HG03066 (cell line): ENCODE measurements around the gene DDI2.
"Not testable (repeated sequence)": the region's sequence is repeated elsewhere in the genome, so short reads cannot be mapped to it uniquely, and the experiment has no call there.

Source experiments
- ATAC-seq: cut with Tn5 transposase; IDR thresholded peaks from one replicate; pipeline ENCODE4 v1.9.1; 2021; ENCODE audit warnings: low read depth; ENCODE audit not compliant: unreplicated experiment

DDI2 gene

DNA sequence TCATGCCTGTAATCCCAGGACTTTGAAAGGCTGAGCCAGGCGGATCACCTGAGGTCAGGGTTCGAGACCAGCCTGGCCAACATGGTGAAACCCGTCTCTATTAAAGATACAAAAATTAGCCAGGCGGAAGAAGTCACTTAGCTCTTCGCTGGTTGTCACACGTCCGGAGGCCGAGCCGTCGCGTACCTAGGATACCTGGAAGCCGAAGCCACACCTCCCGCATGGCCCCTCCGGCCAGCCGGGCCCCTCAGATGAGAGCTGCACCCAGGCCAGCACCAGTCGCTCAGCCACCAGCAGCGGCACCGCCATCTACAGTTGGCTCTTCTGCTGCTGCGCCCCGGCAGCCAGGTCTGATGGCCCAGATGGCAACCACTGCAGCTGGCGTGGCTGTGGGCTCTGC lies 12.9 kb upstream of the DDI2 start:
- ATAC-seq, result not testable (repeated sequence)

DNA sequence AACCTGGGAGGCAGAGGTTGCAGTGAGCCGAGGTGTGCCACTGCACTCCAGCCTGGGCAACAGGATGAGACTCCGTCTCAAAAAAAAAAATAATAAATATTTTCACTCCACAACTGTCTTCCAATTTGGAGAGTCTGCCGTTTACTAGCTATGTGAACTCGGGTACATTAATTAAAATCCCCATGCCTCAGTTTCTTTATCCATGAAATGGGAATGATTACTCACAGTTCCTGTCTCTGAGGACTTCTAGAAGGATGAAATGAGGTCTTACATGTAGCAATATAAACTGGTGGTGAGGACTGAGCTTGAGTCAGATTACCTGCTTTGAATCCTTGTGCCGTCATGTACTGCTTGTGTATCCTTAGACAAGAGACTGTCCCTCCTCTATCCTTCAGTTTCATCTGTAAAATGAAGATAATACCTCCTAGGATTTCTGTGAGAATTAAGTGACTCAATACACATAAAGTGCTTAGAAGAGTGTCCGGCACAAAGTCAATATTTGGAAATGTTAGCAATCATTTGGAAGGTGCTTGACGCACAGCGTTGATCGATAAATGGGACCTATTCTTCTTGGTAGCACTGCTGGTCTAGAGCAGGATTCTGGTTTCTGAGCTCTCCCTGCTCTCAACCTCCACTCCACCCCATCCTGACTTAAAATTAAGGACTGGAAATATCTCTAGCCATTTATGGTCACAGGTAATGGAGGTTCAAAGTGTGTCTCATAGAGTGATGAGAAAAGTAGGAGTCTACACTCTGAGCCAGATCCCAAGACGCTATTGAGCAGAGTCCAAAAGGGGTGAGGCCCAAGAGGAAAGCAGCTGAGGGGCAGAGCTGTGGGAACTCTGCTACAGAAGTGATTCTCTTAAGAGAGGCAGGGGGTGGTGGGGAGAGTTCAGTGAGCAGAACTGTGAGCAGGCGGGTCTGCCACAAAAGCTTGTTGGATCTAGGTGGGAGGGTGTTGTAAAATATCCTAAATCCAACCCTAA lies 11.6 kb upstream of the DDI2 start:
- no peak for ATAC-seq

DNA sequence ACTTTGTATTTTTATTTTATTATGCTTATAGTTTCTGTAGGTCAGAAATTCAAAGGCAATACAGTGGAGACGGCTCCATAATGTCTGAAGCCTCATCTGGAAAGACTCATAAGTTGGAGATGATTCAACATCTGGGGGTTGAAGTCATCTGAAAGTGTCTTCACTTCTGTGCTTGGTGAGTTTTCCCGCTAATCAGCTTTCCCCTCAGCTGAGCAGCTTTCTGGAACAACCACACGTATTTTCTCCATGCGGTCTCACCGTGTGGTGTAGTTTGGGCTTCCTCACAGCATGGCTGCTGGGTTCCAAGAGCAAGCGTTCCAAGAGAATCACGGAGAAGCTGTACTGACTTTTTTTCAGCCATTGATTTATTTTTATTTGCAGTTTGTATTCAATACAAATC lies 7.6 kb upstream of the DDI2 start:
- ATAC-seq, result no peak

DNA sequence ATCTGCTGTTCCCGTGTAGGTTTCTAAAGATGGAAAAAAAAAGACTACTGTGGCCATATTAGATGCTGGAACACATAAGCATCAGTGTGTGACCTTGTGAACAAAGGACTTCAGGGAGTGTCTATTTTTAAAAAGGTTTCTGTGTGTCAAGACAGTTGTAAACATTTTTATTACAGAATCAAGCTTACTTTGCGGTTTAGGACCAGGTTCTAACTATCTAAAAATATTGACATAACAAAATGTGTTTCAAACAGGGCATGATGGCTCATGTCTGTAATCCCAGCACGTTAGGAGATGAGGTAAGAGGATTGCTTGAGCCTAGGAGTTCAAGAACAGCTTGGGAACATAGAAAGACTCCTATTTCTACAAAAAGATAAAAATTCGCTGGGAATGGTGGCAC lies 7.1 kb upstream of the DDI2 start:
- ATAC-seq, result no peak

GRCh38 chr1:15616373-15617172 lies 685 bp upstream of the DDI2 start:
- ATAC-seq, result peak; percentile 18

DNA sequence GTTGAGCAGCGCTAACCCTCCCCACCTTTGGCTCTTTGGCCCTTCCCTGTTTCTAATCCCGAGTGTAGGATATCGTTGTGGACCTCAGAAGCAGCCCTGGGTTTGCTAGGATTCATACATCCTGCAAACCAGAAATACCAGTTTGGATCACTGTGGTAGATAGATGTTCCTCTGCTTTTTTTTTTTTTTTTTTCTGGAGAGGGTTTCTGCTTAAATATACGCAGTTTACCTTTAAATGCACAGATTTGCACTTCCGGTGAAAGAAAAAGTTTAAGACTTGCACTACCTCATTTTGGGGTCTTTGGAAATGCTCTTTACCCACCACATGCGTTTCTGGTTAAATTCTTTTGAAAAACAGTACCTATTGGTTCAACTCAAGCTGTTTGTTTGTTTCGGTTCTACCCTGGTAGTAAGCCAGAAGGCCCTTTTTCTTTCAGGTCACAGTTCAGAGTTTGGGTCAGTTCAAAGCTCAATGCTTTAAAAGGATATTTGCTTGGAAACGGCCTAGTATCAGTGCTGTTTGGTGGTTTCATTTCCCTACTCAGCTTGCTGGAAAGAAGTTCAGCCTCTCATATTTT lies 908 bp downstream of the DDI2 start:
- ATAC-seq, result peak; percentile 38

GRCh38 chr1:15618655-15619525 lies 1.6 kb downstream of the DDI2 start:
- ATAC-seq, result no peak

DNA sequence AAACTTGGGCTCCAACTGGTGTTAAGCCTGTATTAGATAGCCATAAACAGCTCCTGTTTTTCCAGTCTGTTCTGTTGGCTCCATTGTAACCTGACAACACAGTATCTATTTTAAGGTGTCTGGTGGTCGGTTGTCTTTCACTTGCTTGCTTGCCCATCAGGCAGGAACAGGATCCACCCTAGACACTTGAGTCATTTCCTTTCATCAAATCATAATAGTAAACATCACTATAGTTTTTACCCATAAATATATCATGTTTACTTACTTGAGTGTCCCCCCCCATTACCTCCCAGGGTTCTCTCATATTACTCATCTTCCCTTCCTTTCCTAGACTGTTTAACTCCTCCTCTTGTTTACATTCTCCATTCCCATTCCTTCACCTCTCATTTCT lies 2.9 kb downstream of the DDI2 start:
- no peak for ATAC-seq

DNA sequence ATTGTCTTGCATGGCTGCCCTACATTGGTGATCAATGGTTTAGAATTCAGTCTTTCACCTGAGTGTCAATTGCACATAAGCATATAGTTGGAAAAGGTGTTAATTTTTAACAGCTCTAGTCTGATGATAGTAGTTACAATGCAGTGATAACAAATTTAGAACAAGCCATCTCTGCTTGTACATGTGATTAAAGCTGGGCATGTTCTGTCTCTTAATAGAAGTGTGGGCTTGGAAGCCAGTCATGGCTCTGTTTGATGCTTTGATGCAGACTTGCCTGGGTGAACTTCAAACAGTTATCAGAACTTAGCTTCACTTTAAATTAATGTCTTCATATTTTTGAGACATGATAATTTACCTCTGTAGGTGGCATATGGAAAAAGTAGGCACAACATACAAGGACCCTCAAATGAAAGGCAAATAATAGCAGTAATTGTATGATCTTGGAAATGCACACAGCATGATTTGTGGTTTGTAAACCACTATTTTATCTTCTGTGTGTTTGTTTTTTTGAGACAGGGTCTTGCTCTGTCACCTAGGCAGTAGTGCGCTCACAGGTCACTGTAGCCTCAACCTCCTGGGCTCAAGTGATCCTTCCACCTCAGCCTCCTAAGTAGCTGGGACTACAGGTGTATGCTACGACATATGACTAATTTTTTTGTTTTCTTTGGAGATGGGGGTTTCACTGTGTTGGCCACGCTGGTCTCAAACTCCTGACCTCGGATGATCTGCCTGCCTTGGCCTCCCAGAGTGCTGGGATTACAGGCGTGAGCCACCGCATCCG lies 3.8 kb downstream of the DDI2 start:
- ATAC-seq, result no peak

DNA sequence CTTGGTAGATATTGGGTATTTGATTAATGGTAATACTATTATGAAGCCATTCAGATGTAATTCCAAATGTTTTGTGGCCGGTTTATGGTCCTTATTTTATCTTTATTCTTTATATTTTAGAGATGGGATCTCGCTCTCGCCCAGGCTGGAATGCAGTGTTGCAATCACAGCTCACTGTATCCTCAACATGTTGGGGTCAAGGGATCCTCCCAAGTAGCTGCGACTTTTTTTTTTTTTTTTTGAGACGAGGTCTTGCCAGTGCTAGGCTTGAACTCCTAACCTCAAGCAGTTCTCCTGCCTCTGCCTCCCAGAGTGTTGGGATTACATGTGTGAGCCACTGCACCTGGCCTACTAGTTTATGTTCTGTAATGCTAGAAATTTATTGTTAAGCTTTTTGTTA lies 4.7 kb downstream of the DDI2 start:
- no peak for ATAC-seq

GRCh38 chr1:15622712-15623373 lies 5.6 kb downstream of the DDI2 start:
- no peak for ATAC-seq

DNA sequence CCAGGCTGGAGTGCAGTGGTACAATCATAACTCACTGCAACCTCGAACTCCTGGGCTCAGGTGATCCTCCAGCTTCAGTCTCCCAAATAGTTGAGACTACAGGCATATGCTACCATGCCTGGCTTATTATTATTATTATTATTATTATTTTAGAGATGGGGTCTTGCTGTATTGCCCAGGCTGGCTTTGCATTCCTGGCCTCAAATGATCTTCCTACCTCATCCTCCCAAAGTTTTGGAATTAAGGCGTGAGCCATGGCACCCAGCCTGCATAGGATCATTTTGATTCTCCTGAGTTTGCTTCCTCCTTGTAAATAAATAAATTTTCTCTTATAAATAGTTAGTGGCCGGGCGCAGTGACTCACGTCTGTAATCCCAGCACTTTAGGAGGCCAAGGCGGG lies 6.2 kb downstream of the DDI2 start:
- no peak for ATAC-seq

DNA sequence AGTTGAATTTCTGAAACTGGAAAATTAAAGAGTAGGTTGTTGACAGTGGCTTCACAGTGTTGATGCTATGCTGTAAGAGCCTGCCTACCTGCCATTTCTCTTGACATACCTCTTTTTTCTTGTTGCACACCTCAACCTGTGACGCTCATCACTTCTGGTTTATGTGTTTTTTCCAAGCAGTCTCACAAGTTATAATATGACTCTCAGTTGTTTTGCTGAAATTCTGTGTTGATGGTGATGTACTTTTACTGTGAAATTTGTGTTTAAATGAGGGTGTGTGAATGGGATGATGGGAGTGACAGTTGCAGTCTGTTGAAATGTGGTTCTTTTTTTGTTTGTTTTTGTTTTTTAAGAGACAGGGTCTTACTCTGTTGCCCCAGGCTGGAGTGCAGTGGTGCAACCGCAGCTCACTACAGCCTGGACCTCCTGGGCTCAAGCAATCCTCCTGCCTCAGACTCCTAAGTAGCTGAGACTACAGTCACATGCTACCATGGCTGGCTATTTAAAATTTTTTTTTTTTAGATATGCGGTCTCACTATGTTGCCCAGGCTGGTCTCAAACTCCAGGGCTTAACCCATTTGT lies 7.0 kb downstream of the DDI2 start:
- ATAC-seq, result no peak

DNA sequence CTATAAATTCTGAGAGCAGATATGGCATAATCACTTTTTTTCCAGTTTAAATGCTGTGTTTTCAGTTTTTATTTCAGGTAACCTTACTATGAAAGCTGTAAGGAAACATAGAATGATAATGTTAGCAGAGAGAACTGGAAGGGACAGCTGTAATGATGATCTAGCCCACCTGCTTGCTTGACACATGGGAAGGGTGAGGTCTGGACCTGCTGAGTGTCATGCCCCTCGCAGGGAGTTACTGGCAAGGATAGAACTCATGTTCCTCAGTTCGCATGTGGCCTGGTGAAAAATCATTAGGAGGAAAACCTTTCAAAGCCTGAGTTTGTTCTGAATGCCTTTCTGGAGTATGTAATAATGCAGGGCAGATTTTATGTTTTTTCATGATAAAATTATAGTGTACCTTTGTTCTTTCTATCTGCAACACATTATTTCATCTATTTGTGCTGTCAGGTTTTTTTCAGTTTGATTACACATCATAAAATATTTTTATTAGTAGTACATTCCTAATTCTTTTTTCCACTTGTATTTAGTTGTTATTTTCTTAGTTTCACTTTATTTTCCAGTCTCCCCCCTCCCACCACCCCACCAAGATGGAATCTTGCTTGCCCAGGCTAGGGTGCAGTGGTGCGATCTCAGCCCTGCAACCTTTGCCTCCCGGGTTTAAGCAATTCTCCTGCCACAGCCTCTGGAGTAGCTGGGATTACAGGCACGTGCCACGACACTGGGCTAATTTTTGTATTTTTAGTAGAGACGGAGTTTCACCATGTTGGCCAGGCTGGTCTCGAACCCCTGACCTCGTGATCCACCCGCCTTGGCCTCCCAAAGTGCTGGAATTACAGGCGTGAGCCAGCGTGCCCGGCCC lies 8.0 kb downstream of the DDI2 start:
- no peak for ATAC-seq

- no peak for ATAC-seq
Observed at GRCh38 chr1:15626269-15626950, 9.2 kb downstream of the DDI2 start.

- ATAC-seq, result peak; percentile 97
Observed at GRCh38 chr1:15627343-15627988, 10.2 kb downstream of the DDI2 start.

GRCh38 chr1:15628003-15628402 lies 10.7 kb downstream of the DDI2 start:
- peak; percentile 20 for ATAC-seq
